NAMALWA (cell line): ENCODE measurements around the gene DDX17.
"Not testable (repeated sequence)": the region's sequence is repeated elsewhere in the genome, so short reads cannot be mapped to it uniquely, and the experiment has no call there.

ENCODE experiments used
- DNase-seq: peaks from one replicate; pipeline ENCODE4 v3.0.0-alpha.2; 2015; ENCODE audit warnings: low spot score

DDX17 gene

DNA sequence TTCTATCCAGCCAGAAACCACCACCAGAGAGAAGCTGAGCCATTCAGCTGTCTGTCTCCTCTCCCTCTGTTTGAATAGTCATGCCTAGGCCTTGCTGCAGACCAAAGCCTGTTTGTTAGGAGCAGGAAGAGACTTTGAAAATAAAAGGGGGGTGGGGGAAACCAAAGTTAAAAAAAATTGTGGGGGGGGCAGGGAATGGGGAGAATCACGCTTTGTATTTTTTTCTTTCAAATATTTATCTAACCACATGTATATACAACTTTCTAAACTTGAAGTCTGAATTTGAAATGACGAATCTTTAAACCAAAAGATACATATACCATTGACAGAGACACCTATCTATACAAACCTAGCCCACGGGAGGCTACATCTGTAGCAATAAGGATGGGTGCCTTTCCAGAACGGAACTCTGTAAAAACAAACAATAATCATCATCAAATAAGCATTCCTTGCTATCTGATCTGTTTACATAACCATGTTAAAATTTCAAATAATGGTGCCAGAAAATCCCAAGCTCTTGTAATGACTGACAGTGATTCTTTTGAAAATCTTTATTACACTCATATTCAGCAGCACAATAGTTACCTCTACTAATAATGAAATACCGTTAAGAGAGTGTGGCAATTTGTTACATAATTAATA, 14.3 kb downstream of the DDX17 start:
- no peak for DNase-seq

DNA sequence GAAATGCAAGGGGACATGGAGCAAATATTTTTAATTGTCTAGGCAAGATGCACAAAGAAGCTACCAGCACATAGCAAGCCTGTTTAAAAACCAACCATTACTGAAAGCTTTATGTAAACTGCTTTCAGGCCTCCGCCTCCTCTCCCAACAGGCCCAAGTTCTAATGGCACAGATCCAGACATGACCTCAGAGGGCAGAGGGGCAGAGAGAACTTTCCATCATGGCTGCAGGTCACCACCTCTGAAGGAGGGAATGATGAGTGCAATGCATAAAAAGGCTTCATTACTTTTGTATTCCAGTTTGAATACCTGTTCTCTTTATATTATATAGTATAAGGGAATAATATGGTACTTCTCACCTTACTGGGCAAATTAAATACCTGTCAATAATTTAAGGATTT, 15.2 kb downstream of the DDX17 start:
- DNase-seq = no peak

DNA sequence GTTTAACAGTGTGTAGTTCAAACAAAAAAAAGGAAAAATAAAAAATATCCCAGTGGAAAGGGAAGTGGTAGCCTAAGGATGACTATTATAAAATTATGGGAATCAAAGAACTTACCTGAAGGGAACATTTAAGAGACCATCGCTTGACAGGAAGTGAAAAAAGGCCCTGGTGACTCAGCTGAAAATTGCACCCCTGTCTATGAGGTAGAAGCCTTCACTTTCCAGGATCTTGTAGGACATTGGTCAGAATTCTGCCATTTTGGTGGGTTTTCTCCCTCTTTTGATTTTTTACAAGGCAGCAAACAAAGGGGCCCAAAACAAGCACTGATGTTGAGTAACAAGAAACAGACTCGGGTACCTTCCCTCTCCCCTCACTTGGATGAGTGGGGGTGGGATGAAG, 15.6 kb downstream of the DDX17 start:
- no peak for DNase-seq

DNA sequence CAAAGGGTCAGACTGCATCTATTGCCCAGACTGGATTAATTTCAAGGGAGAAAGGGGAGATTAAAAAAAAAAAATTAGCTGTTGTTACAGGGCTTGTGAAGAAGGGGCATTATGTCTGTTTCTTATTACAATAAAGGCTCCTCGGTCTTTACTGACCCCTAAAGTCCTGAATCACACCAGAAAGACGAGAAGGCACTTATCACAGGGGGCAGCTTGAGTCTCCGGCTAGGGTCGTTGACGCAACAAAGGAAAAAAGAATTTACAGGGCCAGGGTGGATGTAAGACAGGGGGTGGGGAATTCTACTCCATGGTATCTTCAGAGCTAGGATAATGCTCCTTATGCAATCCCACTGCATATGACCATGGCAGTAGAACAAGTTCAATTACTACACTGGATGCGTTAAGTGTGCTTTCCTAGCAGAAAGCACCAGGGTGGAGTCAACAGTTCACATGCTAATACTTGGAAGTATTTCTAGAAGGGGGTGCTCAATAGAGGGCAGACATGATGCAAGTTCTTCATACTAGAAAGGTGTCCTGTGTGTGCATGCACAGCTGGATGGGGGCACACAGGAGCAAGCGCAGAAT, 16.5 kb downstream of the DDX17 start:
- DNase-seq = no peak

DNA sequence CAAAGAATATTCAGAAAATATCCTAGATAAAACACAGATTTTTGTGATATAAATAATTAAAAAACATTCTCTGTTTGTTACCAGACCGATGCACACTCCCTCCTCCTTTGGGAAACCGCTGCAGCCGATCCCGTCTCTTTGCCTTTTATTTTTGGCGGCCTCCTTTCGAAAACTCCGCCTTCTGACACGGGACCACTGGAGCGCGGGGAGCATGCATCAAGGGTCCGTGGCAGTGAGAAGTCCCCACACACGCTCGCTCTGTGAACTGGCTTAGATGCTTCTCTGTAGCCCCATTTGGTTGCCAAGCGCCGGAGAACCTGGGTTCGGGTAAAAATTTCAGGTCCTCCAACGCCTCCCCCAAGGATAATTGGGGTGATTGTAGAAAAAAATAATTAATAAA, 17.0 kb downstream of the DDX17 start:
- DNase-seq = no peak

DNA sequence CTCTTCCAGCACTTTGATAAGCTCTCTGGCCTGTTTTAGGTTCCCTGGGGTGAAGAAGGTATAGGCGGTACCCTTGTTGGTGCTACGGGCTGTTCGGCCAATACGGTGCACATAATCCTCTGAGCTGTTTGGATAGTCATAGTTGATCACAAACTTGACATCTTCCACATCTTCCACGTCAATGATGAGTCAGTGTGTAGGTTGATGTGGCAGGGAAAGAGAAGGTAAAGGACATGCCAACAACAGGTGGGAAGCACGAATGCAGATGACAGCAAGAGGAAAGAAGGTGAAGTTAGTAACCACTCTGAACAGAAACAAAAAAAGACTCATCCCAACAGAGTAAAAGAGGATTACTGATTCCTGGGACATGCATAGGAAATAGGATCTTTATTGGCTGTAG, 18.2 kb downstream of the DDX17 start:
- no peak for DNase-seq

DNA sequence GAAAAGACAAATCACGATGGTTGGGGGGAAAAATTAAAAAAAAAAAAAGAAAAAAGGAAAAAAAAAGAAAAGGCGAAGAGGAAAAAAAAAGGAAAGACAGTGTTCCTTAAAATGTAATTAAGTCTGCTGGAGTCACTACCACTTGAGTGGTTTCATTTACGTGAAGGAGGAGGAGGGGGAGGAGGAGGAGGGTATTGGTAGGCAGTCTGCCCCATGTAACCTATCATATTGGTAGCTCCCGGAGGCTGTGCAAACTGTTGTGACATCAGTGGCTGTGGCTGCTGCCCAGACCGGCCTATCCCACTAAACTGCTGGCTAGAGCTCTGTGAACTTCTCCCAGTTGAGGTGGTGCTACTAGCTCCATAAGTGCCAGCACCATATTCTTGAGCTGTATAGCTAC, 20.3 kb downstream of the DDX17 start:
- DNase-seq = no peak

DNA sequence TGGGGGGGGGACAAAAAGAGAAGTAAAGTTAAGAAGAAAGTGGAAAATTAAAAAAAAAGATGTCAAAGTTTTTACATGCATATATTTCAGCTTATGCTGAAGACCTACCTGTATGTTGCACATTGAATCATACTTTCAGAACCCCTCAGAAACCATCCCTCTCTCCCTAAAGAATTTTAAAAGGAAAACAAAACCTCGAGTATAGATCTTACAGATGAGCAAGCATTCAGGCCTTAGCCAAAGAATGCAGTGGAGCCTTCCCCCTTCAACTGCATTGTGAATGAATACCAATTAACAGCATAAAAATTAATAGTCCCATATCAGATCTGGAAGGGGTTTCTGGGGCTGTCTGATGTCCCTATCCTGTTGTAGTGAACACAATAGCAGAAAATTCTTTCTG, 21.9 kb downstream of the DDX17 start:
- no peak for DNase-seq

DNA sequence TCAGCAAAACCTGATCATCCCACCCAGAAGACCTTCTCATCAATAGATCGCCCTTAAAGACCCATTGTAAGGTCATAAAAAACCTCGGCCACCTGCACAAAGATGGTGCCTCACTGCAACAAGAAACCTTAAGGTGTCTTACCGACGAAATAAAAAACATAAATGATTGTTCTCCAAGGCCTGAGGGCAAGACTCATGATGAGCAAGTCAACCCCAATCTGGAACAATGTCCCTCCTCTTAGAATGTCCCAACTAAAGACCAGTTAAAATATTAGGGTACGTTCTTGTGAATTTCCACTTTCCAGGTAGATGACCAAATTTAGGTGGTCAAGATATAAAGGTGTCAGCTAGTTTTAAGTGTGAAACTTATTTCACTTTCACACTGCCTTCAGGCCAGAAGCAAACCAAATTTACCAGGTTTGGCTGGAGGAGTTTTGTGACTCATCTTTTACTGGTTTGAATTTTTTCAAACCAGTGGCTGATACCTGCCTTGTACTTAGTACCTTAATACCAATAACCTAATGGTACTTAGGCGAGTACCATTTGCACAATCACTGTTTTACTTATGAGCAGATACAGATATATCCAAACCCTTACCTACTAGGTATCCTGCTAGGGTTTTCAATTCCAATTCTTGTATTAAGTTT, 23.3 kb downstream of the DDX17 start:
- DNase-seq = no peak

DNA sequence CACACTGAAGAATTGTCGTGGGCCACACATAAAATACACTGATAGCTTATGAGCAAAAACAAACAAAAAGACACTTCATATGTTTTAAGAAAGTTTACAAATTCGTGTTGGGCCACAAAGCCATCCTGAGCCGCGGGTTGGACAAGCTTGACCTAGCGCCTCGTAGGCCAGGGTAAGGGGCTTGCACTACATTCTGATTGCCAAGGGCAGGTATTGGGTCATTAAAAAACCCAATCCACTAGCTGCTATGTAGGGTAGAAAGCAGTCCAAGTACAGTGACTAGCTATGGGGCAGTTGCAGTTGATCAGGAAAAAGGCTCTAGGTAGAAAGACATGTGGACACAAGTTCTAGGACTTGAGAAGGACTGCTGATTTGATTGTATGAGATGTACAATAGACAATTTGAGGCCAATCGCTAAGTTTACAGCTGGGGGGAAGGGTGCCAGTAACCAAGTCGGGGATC, 24.2 kb downstream of the DDX17 start:
- no peak for DNase-seq

DNA sequence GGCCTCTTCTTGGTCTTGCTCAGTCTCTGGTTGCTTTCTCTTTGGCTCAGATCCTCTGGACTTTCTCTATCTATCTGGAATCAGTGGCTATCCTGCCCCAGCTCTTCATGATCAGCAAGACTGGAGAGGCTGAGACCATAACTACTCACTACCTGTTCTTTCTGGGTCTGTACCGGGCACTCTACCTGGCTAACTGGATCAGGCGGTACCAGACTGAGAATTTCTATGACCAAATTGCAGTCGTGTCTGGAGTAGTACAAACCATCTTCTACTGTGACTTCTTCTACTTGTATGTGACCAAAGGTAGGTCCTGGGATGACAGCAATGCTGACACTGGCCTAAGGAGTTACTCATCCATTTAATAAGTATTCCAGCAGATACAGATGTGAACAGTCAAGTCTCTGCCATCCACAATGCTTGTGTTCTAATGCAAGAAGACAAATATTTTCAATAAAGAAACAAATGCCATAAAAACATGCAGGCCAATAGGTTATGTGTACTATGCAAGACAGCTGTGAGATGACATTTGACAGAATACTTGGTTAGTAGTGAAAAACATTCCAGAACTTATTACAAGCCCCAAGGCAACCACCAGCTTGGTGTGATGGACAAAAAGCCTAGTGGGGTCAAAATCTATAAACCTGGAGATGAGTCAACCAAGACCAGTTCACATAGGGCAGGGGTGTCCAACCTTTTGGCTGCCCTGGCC, 24.8 kb downstream of the DDX17 start:
- no peak for DNase-seq

DNA sequence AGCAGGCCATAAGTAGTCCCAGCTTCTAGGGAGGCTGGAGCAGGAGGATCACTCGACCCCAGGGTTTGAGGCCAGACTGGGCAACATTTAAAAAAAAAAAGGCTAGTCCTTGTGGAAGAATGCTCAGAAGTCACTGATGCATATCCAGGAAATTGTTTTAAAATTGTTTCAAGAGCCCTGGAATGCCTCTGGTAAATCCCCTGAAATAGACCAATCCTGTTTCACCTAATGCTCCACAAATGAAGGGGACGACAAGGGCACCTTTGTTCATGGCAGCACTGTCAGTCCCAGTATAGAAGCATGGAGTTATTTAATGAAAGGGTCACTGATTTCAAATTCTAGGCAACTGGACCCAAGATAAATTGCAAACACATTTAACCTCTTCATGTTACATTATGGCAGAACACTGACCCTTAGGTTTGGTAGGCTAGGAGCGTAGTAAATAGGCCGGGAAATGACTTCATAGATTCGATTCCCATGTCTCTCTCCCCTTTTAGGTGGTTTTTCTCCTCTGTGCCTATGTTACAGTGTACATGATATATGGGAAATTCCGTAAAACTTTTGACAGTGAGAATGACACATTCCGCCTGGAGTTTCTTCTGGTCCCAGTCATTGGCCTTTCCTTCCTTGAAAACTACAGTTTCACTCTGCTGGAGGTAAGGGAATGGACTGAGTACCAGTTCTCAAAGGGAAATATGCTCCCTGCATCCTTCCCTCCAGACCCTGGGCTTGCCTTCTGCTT, 26.8 kb downstream of the DDX17 start:
- no peak for DNase-seq

DNA sequence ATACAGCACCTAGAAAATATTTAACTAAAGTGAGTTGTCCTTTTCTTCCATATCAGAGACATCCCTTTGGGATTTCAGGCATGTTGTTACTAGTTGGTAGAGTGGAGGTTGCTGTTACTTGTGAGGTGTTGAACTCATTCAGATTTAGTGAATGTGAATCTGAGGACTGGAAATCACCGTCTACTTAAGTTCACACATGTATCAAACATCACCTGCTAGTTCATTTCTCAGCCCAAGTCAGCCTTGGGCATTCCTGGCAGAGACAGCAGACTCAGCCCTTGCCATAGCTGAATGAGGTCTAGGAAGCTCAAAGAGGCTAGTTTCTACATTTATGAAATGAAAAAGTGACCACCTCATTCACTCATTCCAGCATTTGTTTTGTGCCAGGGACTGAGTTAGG, 28.5 kb downstream of the DDX17 start:
- DNase-seq = no peak

DNA sequence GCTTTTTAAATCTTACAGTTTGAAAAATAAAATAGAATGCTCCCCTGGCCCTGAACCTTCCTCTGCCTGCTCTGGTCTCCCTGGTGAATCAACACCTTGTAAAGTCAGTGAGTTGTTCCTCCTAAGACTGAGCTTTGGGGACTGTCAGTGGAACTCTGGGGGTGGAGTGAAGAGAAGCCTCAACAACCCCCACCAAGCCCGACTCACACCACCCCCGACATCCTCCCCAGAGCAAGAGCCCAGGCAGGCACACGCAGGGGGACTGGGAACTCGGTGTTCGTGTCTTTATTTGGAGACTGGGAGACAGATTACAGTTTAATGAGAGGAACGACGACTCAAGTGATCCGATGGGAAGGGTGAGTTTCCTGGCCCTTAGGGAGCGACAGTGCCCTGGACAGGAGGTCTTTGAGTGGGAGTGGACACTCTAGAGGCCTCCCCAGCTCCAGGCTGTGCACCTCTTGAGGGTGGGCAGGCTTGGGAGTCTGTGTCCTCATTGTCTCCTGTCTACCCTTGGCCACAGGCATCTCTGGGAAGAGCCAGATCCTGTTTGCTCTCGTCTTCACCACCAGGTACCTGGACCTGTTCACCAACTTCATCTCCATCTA, 32.0 kb downstream of the DDX17 start:
- no peak for DNase-seq

DNA sequence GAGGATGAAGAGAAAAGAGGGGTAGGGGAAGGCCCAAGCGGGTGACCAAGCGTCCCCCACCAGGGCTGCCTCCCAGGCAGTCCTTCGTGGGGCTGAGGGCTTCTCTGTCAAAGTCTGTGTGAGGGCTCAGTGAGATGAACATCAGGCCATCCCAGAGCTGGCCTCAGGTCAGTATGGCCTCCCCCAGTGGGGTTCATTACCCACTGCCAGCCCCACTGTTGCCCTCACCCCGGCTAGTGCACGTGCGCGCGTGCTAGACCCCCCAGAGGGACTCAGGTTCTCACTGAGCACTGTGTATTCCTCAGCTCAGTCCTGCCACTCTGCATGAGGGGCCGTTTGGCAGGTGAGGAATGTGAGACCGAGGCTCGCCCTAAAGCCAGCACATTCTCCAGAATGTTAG, 34.9 kb downstream of the DDX17 start:
- no peak for DNase-seq

DNA sequence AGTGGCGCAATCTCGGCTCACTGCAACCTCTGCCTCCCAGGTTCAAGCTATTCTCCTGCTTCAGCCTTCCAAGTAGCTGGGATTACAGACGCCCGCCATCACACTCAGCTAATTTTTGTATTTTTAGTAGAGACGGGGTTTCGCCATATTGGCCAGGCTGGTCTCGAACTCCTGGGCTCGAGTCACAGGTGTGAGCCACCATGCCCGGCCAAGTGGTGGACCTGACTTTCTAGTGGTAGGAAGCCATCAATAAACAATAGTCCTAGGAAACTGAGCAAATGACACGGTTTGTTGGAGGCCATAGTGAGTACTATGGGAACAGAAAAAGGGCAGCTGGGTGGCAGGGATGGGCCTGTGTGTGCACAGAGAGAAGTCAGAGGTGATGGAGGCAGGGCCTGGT, 35.9 kb downstream of the DDX17 start:
- not testable (repeated sequence) for DNase-seq

DNA sequence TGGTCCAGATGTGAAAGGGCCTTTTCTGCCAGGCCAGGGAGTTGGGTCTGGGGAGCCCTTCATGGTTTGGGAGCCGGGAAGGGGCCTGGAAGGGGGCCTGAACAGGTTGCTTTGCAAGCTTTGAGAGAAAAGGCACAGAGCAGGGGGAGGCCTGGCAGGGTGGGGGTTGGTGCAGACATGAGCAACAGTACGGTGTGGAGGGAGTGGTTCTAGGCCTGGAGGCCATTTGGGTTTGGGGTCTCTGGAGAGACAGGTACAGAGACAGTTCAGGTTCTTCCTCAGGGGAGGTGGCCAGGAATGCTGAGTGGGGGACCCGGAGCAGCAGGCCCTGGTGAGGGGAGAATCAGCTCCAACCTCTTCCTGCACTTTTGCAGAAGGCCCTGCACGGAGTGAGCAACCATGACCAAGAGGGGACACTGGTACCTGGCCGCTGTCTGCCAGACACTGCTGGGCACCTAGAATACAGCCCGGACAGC, 36.8 kb downstream of the DDX17 start:
- DNase-seq = no peak

DNA sequence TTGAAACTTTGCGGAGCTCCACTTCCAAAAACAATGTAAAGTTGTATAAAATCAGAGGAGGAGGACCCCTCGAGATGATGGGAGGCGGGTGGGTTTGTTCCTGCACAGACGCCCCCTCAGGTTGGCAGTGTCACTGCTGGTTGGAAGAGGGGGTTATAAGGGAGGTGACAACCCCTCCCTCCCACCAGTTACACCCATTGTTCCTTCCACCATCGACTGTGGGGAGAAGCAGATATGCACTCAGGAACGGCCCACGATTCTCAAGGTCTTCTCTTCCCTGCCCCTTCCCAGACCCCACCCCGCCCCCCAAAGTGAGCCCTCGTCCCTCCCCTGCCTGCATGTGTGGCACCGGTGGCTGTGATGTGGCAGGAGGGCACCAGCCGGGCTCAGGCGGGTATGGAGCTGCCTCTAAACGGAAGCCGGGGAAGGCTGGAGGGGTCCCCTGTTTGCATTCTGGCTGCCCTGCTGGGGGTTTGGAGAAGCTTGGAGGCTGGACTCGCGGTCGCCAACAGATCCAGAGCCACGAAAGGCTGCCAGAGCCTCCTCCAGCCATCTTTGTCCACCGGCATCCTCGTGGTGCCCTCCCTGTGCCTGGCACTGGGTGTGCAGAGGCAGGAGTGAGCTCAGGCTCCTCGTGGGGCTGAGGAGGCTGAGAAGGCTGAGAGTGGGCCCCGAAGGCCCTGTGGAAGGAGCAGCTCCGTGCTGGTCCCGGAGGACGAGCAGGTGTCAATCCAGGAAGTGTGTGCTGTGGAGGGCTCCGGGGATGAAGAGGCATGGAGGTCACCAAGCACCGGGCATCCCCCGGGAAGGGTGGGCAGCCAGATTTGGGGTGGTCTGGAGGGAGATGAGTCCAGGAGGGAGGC, 37.4 kb downstream of the DDX17 start:
- DNase-seq = no peak

DNA sequence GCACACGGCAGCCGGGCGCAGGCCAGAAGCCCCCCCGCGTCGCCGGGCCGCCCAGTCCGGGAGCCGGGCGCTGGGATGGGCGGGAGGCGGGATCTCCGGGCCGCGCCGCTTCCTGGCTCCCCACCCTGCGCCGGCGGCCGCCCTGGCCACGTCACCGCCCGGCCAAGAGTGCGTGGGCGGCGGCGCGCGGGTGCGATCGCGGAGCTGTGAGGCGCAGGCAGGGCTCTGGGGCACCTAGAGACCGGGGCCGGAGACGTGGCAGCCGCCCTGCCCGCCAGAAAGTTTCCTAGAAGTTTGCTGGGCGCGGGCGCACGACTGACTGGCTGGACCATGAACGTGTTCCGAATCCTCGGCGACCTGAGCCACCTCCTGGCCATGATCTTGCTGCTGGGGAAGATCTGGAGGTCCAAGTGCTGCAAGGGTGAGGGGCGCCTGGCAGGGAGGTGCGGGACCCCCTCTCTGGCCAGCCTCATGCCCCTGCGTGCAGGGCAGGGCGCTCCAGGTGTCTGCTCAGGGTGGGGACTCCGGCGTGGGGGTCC, 38.1 kb downstream of the DDX17 start, which contains the start of gene KDELR3:
Gene KDELR3, plus strand, starts transcription at position 193 of the 539 bp plus-strand sequence. Its CDS starts 138 bp downstream, at position 331.
- no peak for DNase-seq

DNA sequence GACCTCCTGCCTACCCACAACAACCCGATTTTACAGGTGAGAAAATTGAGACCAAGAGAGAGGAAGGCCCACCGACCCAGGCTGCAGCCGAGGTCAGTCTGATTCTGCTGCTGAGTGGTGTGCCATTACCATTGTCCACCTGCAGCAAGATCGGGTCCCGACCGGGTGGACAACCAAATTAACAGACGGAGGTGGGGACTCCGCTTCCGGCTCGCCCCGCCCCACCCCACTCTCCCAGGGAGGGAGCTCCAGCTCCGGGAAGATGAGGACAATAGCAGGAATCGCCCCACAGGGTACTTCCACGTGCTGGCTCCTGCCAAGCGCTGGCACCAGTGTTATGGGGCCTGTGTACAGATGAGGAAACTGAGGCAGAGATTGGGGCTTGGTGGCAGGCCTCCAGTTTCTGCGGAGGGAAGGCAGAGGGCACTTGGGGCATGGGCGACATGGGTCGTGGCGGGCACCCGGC, 38.6 kb downstream of the DDX17 start:
- DNase-seq = no peak
